GM19193 (cell line): ENCODE measurements around the gene RND1.

Experiments used
- POLR2A ChIP-seq: IDR thresholded peaks from 4 replicates; pipeline ENCODE4 v1.6.1; 2011; ENCODE audit not compliant: insufficient read depth, insufficient read length; ENCODE audit errors: extremely low read depth

The RND1 gene

GRCh38 chr12:48822711-48823110 is 43.0 kb downstream of the RND1 start:
- TF ChIP-seq POLR2A: no peak

- TF ChIP-seq POLR2A: no peak
Observed at GRCh38 chr12:48822139-48822538, 43.5 kb downstream of the RND1 start.

GRCh38 chr12:48819986-48820725 is 45.5 kb downstream of the RND1 start:
- no peak for TF ChIP-seq POLR2A

- no peak for TF ChIP-seq POLR2A
Observed at GRCh38 chr12:48818831-48819590, 46.7 kb downstream of the RND1 start.

GRCh38 chr12:48817873-48818830 is 47.5 kb downstream of the RND1 start, which contains the start of gene CACNB3:
Gene CACNB3, plus strand, starts transcription at chr12:48818496. Its CDS starts 434 bp downstream, at chr12:48818930.
- no peak for TF ChIP-seq POLR2A

GRCh38 chr12:48816143-48816854 is 49.4 kb downstream of the RND1 start:
- TF ChIP-seq POLR2A: no peak

- TF ChIP-seq POLR2A: peak; percentile 23
Observed at GRCh38 chr12:48815126-48816110, 50.3 kb downstream of the RND1 start.

- TF ChIP-seq POLR2A: peak; percentile 7
Observed at GRCh38 chr12:48814262-48815125, 51.2 kb downstream of the RND1 start.

GRCh38 chr12:48813465-48814261 is 52.0 kb downstream of the RND1 start:
- no peak for TF ChIP-seq POLR2A

GRCh38 chr12:48812389-48812788 is 53.3 kb downstream of the RND1 start:
- TF ChIP-seq POLR2A: no peak

- no peak for TF ChIP-seq POLR2A
Observed at GRCh38 chr12:48811437-48812090, 54.1 kb downstream of the RND1 start.
